Muscle of back (tissue), 13 donors: ENCODE results near the gene C1orf167. TPM values are rescaled to one million over a fixed set of nuclear protein-coding genes. Genes with fewer than 3 reads are reported as not detected.
A peak's percentile ranks its signal among the peaks of the same experiment; 100 is the strongest.

Experiments used
- DNase-seq, 3 donors: peaks; one replicate each; pipeline versions ENCODE4 v3.0.0 to v3.0.0-alpha.2; 2013
- long read RNA-seq, 9 donors: transcript quantifications; one replicate each; lab custom pipeline, GENCODE V29; 2026
- polyA plus RNA-seq, 10 donors: library from polyadenylated mRNA; unstranded; fragments of 120-200 nt; gene quantifications; one replicate each; pipeline ENCODE4 v1.2.1, GENCODE V29; 2013; ENCODE audit not compliant: insufficient read length in 10 of 10

C1orf167 gene
- polyA plus RNA-seq: 10 to 100 TPM in 2 of 10 donors, 1 to 10 TPM in 7, not detected in 1; 2.0 to 15.5 (median 9.2) TPM
- long read RNA-seq, donor 1: 0 reads
- long read RNA-seq, donor 2: 0 reads
- long read RNA-seq, donor 3: 0 reads
- long read RNA-seq, donor 4, partial matches to known transcripts: 0 of 2 reads
- long read RNA-seq, donor 4, other reads (novel, unspliced or antisense): 0 of 2 reads
- long read RNA-seq, donor 5, partial matches to known transcripts: 0 of 6 reads
- long read RNA-seq, donor 5, other reads (novel, unspliced or antisense): 5 of 6 reads
- long read RNA-seq, donor 6, partial matches to known transcripts: 0 of 5 reads
- long read RNA-seq, donor 6, other reads (novel, unspliced or antisense): 5 of 5 reads
- long read RNA-seq, donor 7, partial matches to known transcripts: 5 of 6 reads
- long read RNA-seq, donor 7, other reads (novel, unspliced or antisense): 0 of 6 reads
- long read RNA-seq, donor 8, partial matches to known transcripts: 0 of 1 reads
- long read RNA-seq, donor 8, other reads (novel, unspliced or antisense): 0 of 1 reads
- long read RNA-seq, donor 9: 0 reads

- DNase-seq: no peak
Observed at GRCh38 chr1:11761988-11762406, at the start of gene C1orf167. C1orf167 (plus strand) TSS chr1:11762193; CDS start chr1:11764401, 2,208 bp downstream.

GRCh38 chr1:11712285-11712684 lies 49.7 kb upstream of the C1orf167 start:
- no peak for DNase-seq

- DNase-seq: no peak
Observed at GRCh38 chr1:11713095-11713494, 48.9 kb upstream of the C1orf167 start.

GRCh38 chr1:11714831-11715575 lies 47.0 kb upstream of the C1orf167 start:
- no peak for DNase-seq

GRCh38 chr1:11719313-11720032 lies 42.5 kb upstream of the C1orf167 start:
- DNase-seq: peak in 2 of 3 donors; percentile 78 to 86

- no peak for DNase-seq
Observed at GRCh38 chr1:11720033-11720376, 42.0 kb upstream of the C1orf167 start.

GRCh38 chr1:11720525-11720924 lies 41.5 kb upstream of the C1orf167 start:
- no peak for DNase-seq

- no peak for DNase-seq
Observed at GRCh38 chr1:11721311-11721710, 40.7 kb upstream of the C1orf167 start.

- DNase-seq: no peak
Observed at GRCh38 chr1:11722538-11722937, 39.5 kb upstream of the C1orf167 start.

- no peak for DNase-seq
Observed at GRCh38 chr1:11725616-11726015, 36.4 kb upstream of the C1orf167 start.

- DNase-seq: no peak
Observed at GRCh38 chr1:11727119-11727518, 34.9 kb upstream of the C1orf167 start.

- no peak for DNase-seq
Observed at GRCh38 chr1:11728126-11728806, 33.7 kb upstream of the C1orf167 start.

GRCh38 chr1:11729155-11729497 lies 32.9 kb upstream of the C1orf167 start:
- DNase-seq: no peak

- peak in 1 of 3 donors; percentile 37 for DNase-seq
Observed at GRCh38 chr1:11729498-11730428, 32.2 kb upstream of the C1orf167 start.

- peak in 1 of 3 donors; percentile 55 for DNase-seq
Observed at GRCh38 chr1:11730429-11730891, 31.5 kb upstream of the C1orf167 start.

GRCh38 chr1:11731691-11732283 lies 30.2 kb upstream of the C1orf167 start:
- DNase-seq: peak; percentile 80 to 93 (median 88)

GRCh38 chr1:11733306-11733705 lies 28.7 kb upstream of the C1orf167 start:
- DNase-seq: no peak

GRCh38 chr1:11735531-11735853 lies 26.5 kb upstream of the C1orf167 start:
- DNase-seq: no peak

GRCh38 chr1:11735854-11736745 lies 25.9 kb upstream of the C1orf167 start, which contains the start of gene AGTRAP:
AGTRAP (plus strand) TSS chr1:11736136; CDS start chr1:11736209, 73 bp downstream.
- DNase-seq: peak; percentile 93 to 99 (median 98)
